WTC11 (cell line): ENCODE results near the gene FRMD4B. TPM values are rescaled to one million over a fixed set of nuclear protein-coding genes. Genes with fewer than 3 reads are reported as not detected.

Experiments
- ATAC-seq: fragments of 200-7000 bp; cut with Tn5 transposase; 2 replicates; pipeline ENCODE4 v1.10.0; 2021; ENCODE audit warnings: mild to moderate bottlenecking, moderate library complexity
- CTCF ChIA-PET: fragments of 300-600 bp; sonication (Branson Sonifier 250); formaldehyde crosslinking; loops from one replicate; lab custom pipeline; 2021; ENCODE audit warnings: antibody characterized with exemption; lab: Charles Lee
- POLR2A ChIA-PET: fragments of 350-600 bp; sonication (Branson Sonifier 250); formaldehyde crosslinking; loops from one replicate; lab custom pipeline; 2021; ENCODE audit warnings: antibody characterized with exemption; lab: Charles Lee
- DNase-seq: peaks from one replicate; pipeline ENCODE4 v3.0.0; 2021; ENCODE audit warnings: low spot score
- H3K27ac Mint-ChIP-seq: 2 replicates; pipeline ENCODE4 v1.8.0; 2021; ENCODE audit warnings: mixed read lengths
- H3K27me3 Mint-ChIP-seq: 2 replicates; pipeline ENCODE4 v1.8.0; 2021; ENCODE audit warnings: low read depth, mild to moderate bottlenecking, moderate library complexity, mixed read lengths
- H3K36me3 Mint-ChIP-seq: 2 replicates; pipeline ENCODE4 v1.8.0; 2021; ENCODE audit warnings: mixed read lengths
- H3K4me1 Mint-ChIP-seq: 2 replicates; pipeline ENCODE4 v1.8.0; 2022; ENCODE audit warnings: mixed read lengths
- H3K4me3 Mint-ChIP-seq: 2 replicates; pipeline ENCODE4 v1.8.0; 2021; ENCODE audit warnings: mild to moderate bottlenecking, moderate library complexity, mixed read lengths
- H3K9me3 Mint-ChIP-seq: 2 replicates; pipeline ENCODE4 v1.8.0; 2021; ENCODE audit warnings: mixed read lengths
- GTF2I ChIP-seq: fragments of 250-450 bp; sonication (Bioruptor Pico); conservative IDR thresholded peaks from 2 replicates; pipeline ENCODE4 v1.4.0; 2021; ENCODE audit warnings: mild to moderate bottlenecking
- NR3C1 ChIP-seq: sonication (generic); formaldehyde crosslinking; conservative IDR thresholded peaks from 2 replicates; pipeline ENCODE4 v1.8.1; 2023; ENCODE audit warnings: low read depth, mild to moderate bottlenecking, missing genetic modification reagents
- RORB ChIP-seq: fragments of 250-450 bp; sonication (Bioruptor Pico); IDR thresholded peaks from 2 replicates; pipeline ENCODE4 v1.9.0; 2021; ENCODE audit warnings: mild to moderate bottlenecking
- ZNF416 ChIP-seq: fragments of 250-450 bp; sonication (Bioruptor Pico); IDR thresholded peaks from 2 replicates; pipeline ENCODE4 v1.9.0; 2021; ENCODE audit warnings: mild to moderate bottlenecking, inconsistent platforms
- total RNA-seq: library from RNA; stranded (reverse); gene quantifications from 3 replicates; pipeline ENCODE4 v1.2.3, GENCODE V29; 2021
- TF ChIP-seq, protein P1 (sequence below): sonication (generic); formaldehyde crosslinking; IDR thresholded peaks from 2 replicates; pipeline ENCODE4 v1.8.0; 2023; ENCODE audit warnings: missing genetic modification reagents
- TF ChIP-seq, protein P2 (sequence below): sonication (generic); formaldehyde crosslinking; IDR thresholded peaks from 2 replicates; pipeline ENCODE4 v1.8.0; 2023; ENCODE audit warnings: missing genetic modification reagents, mild to moderate bottlenecking, borderline replicate concordance
- TF ChIP-seq, protein P3 (sequence below): sonication (generic); formaldehyde crosslinking; IDR thresholded peaks from 2 replicates; pipeline ENCODE4 v1.8.0; 2022; ENCODE audit warnings: mild to moderate bottlenecking, missing genetic modification reagents
- TF ChIP-seq, protein P4 (sequence below): fragments of 250-450 bp; sonication (Bioruptor Pico); IDR thresholded peaks from 2 replicates; pipeline ENCODE4 v1.9.0; 2021; ENCODE audit warnings: mild to moderate bottlenecking
- TF ChIP-seq, protein P5 (sequence below): sonication (generic); formaldehyde crosslinking; IDR thresholded peaks from 2 replicates; pipeline ENCODE4 v1.8.1; 2022; ENCODE audit warnings: mild to moderate bottlenecking, moderate library complexity, missing genetic modification reagents
- TF ChIP-seq, protein P6 (sequence below): sonication (generic); formaldehyde crosslinking; conservative IDR thresholded peaks from 2 replicates; pipeline ENCODE4 v1.8.1; 2023; ENCODE audit warnings: mild to moderate bottlenecking, low read depth, missing genetic modification reagents, moderate library complexity
- TF ChIP-seq, protein P7 (sequence below): fragments of 250-450 bp; sonication (Bioruptor Pico); IDR thresholded peaks from 2 replicates; pipeline ENCODE4 v1.9.0; 2021; ENCODE audit warnings: mild to moderate bottlenecking

FRMD4B gene
- total RNA-seq, 1 experiment from 2014 or later: 6.7 TPM

DNA sequence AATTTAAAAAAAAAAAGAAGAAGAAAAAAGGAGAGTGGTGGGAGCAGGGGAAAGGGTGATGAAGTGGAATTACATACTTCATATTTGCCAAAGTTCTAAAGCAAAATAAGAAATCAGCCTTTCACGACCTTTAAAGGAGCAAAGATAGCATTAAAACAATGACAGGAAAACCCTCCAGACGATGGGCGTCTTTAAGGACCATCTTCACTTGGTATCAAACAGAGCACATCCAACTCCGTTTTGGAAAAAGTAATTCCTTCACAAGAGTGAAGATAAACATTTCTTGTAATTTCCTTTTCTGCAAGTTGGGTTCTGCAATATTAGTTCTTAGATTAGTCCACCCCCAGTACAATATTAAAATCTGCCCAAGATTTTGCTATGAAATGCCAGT lies 32.8 kb downstream of the FRMD4B start:
- Mint-ChIP-seq H3K36me3 (0 out of 2 replicates have a peak, but pooled peaks cover under 1% of the 10 kb centered on the region), H3K4me3 (no peak overlapping the region), H3K27ac (no peak overlapping the region), H3K27me3 (no peaks in the 10 kb centered on the region), H3K4me1 (no peaks in the 10 kb centered on the region), H3K9me3 (no peaks in the 10 kb centered on the region)
- CTCF ChIA-PET: no interaction called here
- no peak for ATAC-seq
- DNase-seq: no peak
- TF ChIP-seq, protein P1, sequence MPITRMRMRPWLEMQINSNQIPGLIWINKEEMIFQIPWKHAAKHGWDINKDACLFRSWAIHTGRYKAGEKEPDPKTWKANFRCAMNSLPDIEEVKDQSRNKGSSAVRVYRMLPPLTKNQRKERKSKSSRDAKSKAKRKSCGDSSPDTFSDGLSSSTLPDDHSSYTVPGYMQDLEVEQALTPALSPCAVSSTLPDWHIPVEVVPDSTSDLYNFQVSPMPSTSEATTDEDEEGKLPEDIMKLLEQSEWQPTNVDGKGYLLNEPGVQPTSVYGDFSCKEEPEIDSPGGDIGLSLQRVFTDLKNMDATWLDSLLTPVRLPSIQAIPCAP (CRISPR knock-in tag): no peak
- TF ChIP-seq, protein P2, sequence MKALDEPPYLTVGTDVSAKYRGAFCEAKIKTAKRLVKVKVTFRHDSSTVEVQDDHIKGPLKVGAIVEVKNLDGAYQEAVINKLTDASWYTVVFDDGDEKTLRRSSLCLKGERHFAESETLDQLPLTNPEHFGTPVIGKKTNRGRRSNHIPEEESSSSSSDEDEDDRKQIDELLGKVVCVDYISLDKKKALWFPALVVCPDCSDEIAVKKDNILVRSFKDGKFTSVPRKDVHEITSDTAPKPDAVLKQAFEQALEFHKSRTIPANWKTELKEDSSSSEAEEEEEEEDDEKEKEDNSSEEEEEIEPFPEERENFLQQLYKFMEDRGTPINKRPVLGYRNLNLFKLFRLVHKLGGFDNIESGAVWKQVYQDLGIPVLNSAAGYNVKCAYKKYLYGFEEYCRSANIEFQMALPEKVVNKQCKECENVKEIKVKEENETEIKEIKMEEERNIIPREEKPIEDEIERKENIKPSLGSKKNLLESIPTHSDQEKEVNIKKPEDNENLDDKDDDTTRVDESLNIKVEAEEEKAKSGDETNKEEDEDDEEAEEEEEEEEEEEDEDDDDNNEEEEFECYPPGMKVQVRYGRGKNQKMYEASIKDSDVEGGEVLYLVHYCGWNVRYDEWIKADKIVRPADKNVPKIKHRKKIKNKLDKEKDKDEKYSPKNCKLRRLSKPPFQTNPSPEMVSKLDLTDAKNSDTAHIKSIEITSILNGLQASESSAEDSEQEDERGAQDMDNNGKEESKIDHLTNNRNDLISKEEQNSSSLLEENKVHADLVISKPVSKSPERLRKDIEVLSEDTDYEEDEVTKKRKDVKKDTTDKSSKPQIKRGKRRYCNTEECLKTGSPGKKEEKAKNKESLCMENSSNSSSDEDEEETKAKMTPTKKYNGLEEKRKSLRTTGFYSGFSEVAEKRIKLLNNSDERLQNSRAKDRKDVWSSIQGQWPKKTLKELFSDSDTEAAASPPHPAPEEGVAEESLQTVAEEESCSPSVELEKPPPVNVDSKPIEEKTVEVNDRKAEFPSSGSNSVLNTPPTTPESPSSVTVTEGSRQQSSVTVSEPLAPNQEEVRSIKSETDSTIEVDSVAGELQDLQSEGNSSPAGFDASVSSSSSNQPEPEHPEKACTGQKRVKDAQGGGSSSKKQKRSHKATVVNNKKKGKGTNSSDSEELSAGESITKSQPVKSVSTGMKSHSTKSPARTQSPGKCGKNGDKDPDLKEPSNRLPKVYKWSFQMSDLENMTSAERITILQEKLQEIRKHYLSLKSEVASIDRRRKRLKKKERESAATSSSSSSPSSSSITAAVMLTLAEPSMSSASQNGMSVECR: no peak
- TF ChIP-seq NR3C1 (CRISPR knock-in tag) (no peak), GTF2I (no peak), RORB (CRISPR knock-in tag) (no peak), ZNF416 (CRISPR knock-in tag) (no peak)
- TF ChIP-seq, protein P3, sequence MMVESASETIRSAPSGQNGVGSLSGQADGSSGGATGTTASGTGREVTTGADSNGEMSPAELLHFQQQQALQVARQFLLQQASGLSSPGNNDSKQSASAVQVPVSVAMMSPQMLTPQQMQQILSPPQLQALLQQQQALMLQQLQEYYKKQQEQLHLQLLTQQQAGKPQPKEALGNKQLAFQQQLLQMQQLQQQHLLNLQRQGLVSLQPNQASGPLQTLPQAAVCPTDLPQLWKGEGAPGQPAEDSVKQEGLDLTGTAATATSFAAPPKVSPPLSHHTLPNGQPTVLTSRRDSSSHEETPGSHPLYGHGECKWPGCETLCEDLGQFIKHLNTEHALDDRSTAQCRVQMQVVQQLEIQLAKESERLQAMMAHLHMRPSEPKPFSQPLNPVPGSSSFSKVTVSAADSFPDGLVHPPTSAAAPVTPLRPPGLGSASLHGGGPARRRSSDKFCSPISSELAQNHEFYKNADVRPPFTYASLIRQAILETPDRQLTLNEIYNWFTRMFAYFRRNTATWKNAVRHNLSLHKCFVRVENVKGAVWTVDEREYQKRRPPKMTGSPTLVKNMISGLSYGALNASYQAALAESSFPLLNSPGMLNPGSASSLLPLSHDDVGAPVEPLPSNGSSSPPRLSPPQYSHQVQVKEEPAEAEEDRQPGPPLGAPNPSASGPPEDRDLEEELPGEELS (CRISPR knock-in tag): no peak
- TF ChIP-seq, protein P4, sequence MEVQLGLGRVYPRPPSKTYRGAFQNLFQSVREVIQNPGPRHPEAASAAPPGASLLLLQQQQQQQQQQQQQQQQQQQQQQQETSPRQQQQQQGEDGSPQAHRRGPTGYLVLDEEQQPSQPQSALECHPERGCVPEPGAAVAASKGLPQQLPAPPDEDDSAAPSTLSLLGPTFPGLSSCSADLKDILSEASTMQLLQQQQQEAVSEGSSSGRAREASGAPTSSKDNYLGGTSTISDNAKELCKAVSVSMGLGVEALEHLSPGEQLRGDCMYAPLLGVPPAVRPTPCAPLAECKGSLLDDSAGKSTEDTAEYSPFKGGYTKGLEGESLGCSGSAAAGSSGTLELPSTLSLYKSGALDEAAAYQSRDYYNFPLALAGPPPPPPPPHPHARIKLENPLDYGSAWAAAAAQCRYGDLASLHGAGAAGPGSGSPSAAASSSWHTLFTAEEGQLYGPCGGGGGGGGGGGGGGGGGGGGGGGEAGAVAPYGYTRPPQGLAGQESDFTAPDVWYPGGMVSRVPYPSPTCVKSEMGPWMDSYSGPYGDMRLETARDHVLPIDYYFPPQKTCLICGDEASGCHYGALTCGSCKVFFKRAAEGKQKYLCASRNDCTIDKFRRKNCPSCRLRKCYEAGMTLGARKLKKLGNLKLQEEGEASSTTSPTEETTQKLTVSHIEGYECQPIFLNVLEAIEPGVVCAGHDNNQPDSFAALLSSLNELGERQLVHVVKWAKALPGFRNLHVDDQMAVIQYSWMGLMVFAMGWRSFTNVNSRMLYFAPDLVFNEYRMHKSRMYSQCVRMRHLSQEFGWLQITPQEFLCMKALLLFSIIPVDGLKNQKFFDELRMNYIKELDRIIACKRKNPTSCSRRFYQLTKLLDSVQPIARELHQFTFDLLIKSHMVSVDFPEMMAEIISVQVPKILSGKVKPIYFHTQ: no peak
- TF ChIP-seq, protein P5, sequence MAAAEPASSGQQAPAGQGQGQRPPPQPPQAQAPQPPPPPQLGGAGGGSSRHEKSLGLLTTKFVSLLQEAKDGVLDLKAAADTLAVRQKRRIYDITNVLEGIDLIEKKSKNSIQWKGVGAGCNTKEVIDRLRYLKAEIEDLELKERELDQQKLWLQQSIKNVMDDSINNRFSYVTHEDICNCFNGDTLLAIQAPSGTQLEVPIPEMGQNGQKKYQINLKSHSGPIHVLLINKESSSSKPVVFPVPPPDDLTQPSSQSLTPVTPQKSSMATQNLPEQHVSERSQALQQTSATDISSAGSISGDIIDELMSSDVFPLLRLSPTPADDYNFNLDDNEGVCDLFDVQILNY (CRISPR knock-in tag): no peak
- TF ChIP-seq, protein P6, sequence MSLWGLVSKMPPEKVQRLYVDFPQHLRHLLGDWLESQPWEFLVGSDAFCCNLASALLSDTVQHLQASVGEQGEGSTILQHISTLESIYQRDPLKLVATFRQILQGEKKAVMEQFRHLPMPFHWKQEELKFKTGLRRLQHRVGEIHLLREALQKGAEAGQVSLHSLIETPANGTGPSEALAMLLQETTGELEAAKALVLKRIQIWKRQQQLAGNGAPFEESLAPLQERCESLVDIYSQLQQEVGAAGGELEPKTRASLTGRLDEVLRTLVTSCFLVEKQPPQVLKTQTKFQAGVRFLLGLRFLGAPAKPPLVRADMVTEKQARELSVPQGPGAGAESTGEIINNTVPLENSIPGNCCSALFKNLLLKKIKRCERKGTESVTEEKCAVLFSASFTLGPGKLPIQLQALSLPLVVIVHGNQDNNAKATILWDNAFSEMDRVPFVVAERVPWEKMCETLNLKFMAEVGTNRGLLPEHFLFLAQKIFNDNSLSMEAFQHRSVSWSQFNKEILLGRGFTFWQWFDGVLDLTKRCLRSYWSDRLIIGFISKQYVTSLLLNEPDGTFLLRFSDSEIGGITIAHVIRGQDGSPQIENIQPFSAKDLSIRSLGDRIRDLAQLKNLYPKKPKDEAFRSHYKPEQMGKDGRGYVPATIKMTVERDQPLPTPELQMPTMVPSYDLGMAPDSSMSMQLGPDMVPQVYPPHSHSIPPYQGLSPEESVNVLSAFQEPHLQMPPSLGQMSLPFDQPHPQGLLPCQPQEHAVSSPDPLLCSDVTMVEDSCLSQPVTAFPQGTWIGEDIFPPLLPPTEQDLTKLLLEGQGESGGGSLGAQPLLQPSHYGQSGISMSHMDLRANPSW: no peak
- TF ChIP-seq, protein P7, sequence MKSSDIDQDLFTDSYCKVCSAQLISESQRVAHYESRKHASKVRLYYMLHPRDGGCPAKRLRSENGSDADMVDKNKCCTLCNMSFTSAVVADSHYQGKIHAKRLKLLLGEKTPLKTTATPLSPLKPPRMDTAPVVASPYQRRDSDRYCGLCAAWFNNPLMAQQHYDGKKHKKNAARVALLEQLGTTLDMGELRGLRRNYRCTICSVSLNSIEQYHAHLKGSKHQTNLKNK (CRISPR knock-in tag): no peak
- POLR2A ChIA-PET: no interaction called here
